ENCODE measurements around the gene PDE8A.
"Not testable (repeated sequence)": the region's sequence is repeated elsewhere in the genome, so short reads cannot be mapped to it uniquely, and the experiment has no call there.

The PDE8A gene

DNA sequence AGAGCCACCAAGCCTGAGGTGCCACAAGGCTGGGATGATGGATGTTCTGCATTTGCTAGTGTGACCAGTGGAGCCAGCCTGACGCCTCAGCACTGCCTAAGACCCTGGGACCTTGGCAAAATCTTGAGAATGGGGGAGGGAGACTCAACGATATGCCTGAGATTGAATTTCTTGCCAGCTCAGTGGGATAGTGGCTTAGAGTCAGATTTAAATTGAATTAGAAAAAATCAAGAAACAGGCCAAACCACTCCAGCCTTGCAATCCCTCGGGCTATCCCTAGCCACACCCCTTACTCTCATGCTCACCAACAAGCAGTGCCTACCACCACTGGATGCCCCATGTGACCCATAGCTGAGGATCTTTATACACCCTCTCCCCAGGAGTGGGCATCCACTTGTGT, 18.7 kb upstream of the PDE8A start:
- DNase-seq: no peak

DNA sequence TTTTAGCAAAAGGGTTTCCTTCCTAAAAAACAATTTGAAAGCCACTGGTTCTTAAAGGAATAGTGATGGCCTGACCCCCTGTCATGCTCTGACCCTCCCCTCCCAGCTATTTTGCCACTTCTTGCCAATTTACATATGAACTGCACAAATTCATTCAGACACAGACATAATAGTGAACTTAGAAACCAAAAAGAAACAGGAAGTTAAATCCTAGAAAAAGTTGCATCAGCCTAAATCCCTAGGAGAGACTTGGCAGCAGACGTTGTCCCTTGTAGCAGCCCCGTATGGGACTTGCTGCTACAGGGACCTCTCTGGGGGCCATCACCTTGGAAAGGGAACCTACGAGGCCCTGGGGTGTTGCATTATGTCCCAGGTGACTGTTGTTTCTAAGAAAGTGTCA, 14.3 kb upstream of the PDE8A start:
- DNase-seq: no peak

DNA sequence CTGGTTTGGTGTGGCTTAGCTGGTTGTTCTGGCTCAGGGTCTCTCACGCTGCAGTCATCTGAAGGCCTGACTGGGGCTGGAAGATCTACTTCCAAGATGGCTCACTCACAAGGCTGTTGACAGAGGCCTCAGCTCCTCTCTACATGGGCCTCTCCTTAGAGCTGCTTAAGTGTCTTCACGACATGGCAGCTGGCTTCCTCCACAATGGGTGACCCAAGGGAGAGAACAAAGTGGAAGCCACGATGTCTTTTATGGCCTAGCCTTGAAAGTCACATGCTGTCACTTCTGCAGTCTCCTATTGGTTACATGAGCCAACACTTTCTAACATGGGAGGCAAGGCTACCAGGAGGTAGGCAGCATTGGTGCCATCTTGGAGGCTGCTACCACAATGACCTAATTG, 13.4 kb upstream of the PDE8A start:
- DNase-seq: no peak

DNA sequence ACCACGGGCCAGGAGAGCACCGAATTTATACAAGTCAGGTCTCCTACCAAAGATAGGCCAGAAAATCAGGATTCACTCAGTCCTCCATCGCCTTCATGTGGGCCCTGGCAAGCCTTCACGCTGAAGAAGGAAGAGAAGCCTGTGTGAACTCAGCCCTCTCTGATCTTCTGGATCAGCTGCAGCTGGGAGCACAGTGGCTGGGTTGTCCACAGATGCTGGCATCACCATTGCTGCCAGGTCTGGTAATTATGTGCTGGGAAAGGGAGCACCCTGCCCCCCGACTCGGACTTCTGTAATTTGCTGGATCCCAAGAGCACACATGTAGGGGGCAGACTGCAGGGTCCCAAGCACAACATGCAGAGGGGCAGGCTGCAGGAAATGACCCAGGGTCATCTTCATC, 12.4 kb upstream of the PDE8A start:
- DNase-seq: no peak

DNA sequence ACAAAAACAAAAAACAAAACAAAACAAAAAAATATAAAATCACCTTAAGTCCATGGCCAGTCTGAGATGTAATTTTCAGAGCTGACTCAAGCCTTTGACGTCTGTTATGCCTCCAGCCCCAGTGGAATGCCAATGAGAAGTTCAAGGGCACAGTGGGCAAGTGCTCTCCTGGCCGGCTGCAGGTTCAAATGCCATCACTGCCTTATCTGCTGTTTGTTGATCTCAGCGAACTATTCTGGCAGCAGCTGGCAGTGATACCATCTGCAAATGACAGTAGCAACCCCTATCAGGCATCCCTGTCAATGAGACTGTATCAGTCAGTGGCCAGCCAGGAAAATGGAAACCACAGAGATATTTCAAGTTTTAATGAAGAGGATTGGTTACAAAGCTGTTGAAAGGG, 10.8 kb upstream of the PDE8A start:
- no peak for DNase-seq

DNA sequence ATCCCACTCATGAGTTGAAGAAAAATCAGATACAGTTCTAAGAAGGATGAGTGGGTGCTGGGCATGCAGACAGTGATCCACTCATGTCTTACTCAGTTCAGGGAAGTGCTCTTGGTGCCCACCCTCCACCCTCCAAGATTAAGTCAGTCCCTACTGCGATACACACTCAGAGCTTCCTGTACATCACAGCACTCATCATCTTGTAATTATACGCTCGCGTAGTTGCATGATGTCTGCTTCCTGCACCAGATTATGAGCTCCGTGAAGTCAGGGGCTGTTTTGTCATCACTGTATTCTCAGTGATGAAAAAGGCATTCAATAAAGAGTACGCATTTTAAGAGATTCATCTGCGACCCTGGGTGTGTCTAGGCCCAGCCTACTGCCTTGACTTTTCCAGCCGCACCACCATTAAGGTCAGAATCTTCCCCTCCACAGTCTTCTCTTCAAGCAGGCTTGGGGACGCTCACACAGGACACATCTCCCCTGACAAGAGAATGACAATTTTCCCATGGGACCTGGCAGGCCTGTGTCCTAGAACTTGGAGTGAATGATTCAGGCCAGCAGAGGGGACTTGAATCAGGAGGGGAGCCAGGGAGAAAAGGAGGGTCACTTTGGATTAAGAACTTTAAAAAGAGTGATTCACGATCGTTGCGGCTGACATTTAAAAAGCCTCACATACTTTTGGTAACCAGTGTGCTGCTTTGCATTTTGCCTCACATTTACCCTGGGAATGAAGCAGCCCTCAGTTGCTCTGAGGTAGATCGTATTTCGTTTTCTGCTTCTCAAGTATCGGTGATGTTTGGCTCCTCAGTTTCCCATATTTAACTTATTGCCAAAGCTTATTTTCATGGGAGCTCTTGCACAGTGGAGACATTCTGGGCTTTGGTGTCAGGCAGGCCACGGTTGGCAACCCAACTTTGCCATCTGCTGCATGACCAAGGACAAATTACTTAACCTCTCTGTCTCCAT, 7.9 kb upstream of the PDE8A start:
- DNase-seq: no peak

DNA sequence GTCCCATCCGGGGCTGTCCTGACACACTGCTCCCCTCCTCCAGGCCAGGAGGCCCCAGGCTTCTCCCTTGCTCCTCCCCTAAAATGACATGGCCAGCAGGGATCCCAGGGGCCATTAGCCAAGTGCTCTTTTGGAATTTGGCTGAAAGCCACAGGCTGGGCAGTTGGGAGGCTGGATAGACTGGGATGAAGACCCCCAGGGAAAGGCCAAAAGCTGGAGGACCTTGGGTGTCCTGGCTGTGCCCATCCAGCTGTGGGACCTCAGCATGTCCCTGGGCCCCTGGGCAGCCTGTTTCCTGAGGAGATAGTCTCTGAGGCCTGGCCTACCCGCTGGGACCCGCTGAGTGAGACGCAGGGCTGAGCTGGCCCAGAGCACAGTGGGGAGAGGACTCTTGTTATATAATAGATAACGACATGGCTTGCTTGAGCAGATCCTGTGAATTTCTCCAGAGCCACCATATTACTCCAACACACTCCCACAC, 5.7 kb upstream of the PDE8A start:
- no peak for DNase-seq

DNA sequence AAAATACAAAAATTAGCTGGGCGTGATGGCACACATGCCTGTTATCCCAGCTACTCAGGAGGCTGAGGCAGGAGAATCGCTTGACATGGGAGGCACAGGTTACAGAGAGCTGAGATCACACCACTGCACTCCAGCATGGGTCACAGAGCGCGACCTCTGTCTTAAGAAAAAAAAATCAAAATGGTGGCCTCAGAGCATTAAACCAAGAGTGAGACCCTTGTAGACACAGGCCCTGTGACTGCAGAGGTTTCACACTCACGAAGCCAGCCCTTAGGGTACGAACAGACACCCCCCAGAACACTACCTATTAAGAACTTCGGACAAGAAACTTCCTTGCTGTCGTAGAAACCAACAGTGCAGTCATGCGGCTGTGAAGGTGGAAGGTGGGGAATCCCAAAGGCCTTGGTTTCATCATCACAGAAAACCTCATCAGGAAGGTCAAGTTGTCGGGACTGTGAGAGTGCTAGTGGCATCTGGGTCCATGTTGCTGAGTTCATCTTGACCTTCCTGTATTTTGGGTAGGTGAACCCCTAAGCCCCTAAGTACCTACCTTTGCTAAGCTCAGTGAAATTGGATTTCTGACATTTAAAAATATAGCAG, 4.8 kb upstream of the PDE8A start:
- no peak for DNase-seq

DNA sequence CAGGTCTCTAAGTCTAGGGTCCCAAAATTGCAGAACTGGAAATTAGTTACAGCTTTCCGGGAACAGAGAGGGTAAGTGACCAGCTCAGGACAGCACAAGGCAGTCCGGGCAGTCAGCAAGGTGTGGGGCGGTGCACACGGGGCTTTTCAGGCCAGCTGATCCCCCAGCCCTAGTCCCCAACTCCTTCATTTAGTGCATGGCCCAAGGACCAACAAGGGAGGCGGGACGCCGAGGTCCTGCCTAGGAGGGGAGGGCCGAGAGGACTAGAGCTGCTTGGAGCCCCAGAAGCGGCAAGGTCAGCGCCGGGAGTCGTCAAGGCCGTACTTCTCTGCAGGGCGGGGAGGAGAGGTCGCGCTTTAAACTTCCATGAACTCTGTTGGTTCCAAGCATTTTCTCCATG, 2.0 kb upstream of the PDE8A start:
- DNase-seq: no peak

DNA sequence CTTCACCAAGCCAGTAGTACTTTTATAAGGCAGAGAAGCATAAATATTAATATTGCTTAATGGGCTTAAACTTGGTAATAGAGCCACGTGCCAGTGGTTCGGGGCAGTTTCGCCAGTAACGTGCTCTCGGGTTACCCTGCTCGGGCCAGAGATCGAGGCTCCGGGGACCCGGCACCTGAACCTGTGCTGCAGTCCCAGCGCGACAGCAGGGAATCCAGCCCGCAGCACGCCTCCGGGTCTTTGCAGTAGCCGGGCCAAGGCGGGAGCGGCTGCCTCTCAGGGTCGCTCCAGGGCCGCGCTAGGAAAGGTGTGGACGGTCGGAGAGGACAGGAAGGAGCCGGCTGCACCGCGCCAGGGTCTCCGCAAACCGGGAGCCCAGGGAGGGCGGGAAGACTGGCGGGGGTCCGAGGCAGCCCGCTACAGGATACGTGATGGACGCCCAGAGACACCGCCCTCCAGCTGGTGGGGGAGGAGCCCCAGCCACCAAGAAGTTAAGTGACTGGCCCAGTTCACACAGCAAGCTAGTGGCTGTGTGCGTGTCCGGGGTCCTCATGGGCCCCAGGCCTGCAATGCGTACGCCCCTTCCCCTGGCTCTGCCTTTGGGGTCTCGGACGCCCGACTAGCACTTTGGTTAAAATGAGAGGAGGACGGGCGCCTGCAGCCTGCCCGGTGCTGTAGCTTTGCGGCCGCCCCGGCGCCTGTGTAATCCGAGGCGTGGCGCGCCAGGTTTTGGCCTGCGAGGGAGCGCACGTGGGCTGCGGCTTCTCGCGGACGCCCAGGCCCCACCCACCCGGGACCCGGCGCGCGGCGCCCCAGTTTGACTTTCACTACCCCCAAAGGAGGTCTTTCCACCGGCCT, 1.2 kb upstream of the PDE8A start:
- DNase-seq: peak; percentile 86

DNA sequence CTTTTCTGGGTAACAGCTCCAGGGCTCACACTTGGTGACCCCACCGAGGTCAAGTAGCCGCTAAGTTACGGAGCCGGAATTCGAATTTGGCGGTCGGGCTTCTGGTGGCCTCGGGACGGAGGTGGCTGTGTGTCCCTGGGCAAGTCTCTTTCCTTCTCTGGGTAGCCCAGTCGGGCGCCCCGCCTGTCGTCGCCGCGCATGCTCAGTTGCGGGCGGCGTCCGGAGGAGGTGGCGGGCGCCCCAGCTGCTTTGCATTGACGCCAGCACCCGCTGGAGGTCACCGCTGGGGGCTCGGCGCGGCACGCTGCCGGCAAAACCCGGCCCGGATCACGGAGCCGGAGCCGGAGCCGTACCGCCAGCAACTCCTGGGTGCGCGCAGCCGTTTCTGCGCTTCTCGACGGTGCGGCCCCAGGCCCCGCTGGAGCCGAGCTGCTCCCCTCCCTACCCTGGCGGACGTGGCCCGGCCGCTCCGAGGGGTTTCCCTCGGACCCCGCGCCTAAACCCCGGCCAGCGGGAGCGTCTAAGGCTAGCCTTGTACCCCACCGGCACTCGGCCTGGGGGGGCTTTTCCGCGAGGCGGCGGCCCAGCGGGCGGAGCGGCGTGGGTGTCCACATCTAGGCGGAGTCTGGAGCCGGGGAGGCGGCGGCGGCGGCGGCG, 474 bp upstream of the PDE8A start:
- DNase-seq: peak; percentile 96

DNA sequence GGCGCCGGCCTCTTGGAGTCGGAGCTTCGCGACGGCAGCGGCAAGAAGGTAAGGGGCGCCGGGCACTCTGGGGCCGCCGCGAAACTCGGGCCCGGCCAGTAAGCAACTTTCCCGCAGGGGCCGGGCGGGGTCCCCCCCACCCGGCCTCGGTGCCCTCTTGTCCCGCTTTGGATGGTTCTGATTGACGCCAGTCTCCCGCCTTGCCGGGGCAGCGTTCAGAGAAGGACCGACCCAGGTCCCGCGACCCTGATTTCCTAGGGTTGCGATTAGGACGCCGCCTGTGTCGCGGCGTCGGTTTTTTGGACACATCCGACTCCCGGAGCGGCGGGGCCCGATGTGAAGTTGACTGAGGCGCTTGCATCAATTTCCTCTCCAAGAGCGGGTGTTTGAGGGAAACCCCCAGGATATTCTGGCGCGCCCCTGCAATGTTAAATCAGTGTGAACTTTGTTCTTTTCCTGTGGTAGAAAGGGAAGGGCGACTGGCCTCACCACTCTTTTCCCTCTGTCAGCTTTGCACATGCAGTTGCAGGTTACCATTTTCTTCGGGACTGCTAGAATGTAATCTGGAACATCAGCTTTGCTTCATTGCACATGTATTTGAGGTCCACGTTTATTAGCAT, 755 bp downstream of the PDE8A start:
- peak; percentile 35 for DNase-seq

DNA sequence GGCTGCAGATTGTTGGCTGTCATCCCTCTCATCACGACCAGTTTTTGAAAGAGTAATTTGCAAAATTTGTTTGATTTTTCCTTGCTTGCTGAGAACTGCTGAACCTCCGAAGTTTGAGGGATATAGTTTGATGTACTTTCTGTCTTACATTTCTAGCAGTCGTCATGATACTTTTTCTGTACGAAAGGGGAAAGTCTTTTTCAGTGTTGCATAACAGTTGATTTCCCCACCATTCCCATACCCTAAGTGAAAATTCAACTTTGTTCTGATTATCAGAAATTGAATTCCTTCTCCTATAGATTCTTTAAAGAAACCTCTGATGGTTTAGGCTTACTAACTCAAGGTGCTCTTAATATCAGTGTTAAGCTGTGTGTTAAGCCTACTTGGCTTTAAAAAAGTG, 1.6 kb downstream of the PDE8A start:
- DNase-seq: no peak

DNA sequence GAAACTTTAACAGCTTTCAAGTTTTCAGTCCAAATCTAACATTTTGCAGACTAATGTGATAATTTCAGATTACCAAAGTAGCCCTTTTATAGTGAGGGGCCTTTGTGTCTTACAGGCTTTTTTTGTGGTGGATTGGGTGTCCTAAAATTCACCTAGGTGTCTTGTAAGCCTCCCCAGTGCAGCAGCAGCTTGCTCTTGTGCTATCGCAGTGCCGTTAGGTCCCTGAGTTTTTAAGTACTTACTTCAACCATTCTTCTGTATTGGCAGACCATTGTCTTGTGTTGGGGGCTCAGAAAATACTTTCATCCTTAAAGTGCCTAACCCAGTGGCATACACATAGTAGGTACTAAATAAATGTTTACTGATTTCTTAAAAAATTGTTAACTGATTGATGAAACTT, 2.1 kb downstream of the PDE8A start:
- DNase-seq: no peak

DNA sequence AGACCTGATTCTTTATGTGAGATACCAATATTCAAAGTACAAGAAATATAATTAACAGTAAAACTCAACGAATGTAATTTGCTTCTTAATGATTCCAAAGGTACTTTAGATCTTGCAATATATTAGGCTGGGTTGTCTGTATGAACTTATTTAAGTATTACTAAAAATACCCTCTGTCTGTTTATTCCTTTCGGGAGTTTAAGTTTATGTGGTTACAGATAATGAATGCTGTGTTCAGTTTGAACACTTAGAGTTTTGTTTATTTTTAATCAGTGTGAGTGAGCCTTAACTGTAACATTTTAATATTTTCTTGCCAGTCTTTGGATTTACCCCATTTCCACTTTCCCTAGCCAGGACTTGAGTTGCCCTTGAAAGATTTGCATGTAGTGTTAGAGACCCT, 3.5 kb downstream of the PDE8A start:
- no peak for DNase-seq

DNA sequence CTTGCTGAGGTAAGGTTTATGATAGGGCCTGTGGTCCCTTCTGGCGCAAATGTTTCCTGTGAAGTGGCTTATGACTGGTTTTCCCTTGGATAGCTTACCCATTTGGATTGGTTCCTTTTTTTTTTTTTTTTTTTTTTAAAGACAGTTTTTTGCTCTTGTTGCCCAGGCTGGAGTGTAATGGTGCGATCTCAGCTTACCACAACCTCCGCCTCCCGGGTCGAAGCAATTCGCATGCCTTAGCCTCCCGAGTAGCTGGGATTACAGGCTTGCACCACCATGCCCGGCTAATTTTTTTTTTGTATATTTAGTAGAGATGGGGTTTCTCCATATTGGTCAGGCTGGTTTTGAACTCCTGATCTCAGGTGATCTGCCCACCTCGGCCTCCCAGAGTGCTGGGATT, 5.7 kb downstream of the PDE8A start:
- DNase-seq: not testable (repeated sequence)

DNA sequence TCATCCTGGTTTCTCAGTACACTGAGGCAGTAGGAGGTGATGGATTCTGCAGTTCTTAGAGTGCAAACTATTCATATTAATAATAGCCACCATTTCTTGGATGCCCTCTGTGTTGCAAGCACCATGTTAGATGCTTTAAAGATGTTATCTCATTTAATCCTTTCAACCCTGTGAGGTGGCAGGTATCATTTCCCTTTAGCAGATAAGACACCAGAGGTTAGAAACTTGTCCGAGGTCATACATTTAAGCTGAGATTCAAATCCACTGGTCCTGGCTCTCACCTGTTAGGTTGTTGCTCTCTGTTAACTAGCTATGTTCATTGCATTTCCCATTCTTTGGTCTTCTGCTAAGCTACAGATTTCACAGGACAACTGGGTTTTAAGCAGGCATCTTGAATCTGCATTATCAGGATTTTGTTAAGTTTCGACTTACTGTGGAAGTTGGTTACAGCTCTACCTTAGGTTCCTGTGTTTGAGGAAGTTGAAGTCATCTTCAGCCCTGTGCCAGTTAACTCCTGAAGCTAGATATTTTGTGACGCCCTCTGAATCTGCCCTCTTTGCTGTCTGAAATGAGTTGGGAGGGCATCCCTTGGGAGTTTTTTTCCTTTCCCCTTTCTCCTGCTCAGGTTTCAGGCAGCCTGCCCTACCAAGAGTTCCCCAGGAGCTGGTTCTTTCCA, 6.4 kb downstream of the PDE8A start:
- DNase-seq: no peak

DNA sequence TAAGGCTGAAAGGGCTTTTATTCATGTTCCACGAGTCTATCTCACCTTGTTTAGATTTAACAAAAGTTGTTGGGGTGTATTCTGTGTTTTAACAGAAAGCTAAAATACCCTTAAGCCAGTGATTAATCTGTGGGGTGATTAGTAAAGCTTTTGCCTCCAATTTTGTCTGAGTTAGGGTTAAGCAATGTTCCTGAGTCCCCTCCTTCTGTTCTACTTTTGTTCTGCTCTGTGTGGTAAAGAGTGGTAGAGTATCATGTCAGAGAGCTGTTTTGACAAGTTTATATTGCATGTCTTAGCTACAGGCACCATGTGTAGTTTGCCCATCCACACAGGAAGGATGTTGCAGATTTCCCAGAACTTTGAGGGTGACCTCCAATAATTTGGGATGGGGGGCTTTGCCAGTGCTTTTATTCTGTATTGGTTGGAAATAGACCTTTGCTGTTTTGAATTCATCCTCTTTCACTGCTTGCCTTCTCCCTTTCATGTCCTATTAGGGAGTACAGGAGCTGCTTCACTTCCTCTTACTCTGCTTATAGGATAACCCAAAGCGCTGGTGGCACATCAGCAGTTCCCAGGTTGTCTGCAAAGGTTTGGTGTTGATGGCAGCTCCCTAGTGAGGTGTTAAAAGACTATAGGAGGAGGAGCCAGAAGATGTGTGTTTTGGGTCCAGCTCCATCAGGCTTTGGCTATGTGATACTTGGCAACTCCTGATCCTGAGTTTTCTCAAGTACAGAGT, 7.4 kb downstream of the PDE8A start:
- DNase-seq: no peak

DNA sequence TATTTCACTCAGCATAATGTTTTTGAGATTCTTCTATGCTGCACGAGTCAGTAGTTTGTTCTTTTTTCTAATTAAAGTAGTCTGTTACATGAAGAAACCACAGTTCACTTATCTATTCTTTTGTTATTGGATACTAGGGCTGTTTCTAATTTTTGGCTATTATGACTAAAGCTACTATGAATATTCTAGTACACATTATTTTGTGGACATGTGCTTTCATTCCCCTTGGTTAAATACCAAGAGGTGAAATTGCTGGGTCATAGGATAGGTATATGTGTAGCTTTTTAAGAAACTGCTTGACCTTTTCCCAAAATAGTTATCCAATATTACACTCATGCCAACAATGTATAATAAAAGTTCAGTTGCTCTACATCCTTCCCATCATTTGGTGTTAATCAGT, 8.9 kb downstream of the PDE8A start:
- DNase-seq: no peak

DNA sequence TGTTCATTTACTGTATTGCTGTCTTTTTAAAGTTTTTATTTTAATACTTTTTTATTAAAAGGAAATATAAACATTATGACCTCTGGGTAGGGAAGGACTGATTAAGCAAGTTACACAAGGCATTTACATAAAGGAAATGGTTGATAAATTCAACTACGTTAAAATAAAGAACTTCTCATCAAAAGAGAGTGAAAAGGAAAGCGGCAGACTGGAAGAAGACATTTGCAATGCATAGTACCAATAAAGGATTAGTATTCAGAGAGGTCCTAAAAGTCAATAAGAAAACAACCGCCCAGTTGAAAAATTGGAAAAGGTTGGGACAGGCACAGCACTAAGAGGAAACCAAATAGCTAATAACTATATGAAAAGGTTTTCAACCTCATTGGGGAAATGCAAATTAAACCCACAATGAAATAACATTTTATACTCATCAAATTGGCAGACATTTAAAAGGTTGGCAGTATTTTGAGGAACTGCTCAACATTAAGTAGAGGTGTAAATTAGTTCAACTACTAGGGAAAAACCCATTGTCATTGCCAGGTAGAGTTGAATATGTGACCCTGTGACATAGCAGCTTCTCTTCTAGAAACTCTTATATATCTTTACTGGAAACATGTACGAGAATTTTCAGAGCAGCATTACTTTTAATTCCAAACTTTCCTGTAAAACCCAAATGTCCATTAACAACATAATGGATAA, 9.5 kb downstream of the PDE8A start:
- DNase-seq: no peak
